ENCODE measurements around the gene CITED2. TPM values are rescaled to one million over a fixed set of nuclear protein-coding genes. Genes with fewer than 3 reads are reported as not detected.

Gene CITED2
- total and polyA plus RNA-seq, 12 donors, result 21.3 to 433 (median 225) TPM

DNA sequence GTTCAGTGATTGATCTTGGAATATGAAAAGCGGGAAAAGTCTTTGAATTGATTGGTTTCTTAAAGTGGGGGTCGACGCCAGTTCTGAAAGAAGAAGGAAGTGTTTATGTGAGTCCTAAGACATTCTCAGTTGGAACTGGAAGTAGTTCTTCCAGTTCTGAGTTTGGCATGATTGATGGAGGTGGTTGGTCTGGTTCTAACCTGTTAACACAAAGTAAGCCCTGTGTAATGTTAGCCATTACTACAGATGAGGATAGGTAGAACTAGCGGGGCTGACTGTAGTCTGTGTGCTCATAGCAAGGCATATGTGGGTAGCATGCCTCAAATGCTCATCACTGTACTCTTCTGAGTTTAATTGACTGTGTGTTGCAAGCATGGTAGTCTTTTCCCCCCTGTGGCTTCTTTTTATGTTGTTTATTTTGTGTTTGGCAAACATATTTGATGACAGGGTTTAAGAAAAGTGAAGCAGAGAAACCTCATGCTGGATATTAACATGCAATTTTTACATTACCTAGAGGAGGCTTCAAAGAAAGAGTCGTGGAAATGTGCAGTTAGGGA lies 24.9 kb downstream of the CITED2 start:
- H3K9me3 ChIP-seq (replicated peaks in 1 of 3), result no peaks in the 10 kb centered on the region
- H3K4me1 ChIP-seq (replicated peaks in 1 of 2), result no peaks in the 10 kb centered on the region
- WGBS, 4 donors, result 41 to 60% (median 47%) methylated on average over 5 of the region's 5 CpGs
- intact Hi-C loops (cut with DNase I), result no loop called here
- no peaks in the 10 kb centered on the region for H3K36me3 ChIP-seq (replicated peaks in 1 of 2)
- no peaks in the 10 kb centered on the region for H3K27me3 ChIP-seq
- TF ChIP-seq, protein P1, sequence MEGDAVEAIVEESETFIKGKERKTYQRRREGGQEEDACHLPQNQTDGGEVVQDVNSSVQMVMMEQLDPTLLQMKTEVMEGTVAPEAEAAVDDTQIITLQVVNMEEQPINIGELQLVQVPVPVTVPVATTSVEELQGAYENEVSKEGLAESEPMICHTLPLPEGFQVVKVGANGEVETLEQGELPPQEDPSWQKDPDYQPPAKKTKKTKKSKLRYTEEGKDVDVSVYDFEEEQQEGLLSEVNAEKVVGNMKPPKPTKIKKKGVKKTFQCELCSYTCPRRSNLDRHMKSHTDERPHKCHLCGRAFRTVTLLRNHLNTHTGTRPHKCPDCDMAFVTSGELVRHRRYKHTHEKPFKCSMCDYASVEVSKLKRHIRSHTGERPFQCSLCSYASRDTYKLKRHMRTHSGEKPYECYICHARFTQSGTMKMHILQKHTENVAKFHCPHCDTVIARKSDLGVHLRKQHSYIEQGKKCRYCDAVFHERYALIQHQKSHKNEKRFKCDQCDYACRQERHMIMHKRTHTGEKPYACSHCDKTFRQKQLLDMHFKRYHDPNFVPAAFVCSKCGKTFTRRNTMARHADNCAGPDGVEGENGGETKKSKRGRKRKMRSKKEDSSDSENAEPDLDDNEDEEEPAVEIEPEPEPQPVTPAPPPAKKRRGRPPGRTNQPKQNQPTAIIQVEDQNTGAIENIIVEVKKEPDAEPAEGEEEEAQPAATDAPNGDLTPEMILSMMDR (IDR thresholded peaks at IDR 0.05), result no peak
- no peak for TF ChIP-seq POLR2A (IDR thresholded peaks at IDR 0.05)
- H3K4me3 ChIP-seq, result no peak overlapping the region
- H3K27ac ChIP-seq, result no peak overlapping the region
- DNase-seq, result no peak

DNA sequence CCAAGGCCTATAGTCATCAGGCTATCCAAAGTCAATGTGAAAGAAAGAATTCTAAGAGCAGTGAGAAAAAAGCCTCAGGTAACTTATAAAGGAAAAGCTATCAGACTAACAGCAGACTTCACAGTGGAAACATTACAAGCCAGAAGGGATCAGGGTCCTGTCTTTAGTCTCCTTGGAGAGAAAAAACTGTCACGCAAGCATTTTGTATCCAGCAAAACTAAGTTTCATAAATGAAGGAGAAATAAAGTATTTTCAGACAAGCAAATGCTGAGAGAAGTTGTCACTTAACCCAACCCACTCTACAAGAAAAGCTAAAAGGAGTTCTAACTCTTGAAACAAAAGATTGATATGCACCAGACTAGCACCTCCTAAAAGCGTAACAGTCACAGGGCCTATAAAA lies 28.1 kb downstream of the CITED2 start:
- Histone ChIP-seq H3K4me3 (no peak overlapping the region), H3K27ac (no peak overlapping the region), H3K27me3 (no peaks in the 10 kb centered on the region), H3K36me3 (replicated peaks in 1 of 2) (no peaks in the 10 kb centered on the region), H3K4me1 (replicated peaks in 1 of 2) (no peaks in the 10 kb centered on the region), H3K9me3 (replicated peaks in 1 of 3) (no peaks in the 10 kb centered on the region)
- no peak for TF ChIP-seq POLR2A (IDR thresholded peaks at IDR 0.05)
- TF ChIP-seq, protein P1 (IDR thresholded peaks at IDR 0.05), result no peak
- no peak for DNase-seq
- intact Hi-C loops (cut with DNase I), result no loop called here
- 95 to 100% (median 95%) methylated on average over 2 of the region's 2 CpGs for WGBS, 4 donors

DNA sequence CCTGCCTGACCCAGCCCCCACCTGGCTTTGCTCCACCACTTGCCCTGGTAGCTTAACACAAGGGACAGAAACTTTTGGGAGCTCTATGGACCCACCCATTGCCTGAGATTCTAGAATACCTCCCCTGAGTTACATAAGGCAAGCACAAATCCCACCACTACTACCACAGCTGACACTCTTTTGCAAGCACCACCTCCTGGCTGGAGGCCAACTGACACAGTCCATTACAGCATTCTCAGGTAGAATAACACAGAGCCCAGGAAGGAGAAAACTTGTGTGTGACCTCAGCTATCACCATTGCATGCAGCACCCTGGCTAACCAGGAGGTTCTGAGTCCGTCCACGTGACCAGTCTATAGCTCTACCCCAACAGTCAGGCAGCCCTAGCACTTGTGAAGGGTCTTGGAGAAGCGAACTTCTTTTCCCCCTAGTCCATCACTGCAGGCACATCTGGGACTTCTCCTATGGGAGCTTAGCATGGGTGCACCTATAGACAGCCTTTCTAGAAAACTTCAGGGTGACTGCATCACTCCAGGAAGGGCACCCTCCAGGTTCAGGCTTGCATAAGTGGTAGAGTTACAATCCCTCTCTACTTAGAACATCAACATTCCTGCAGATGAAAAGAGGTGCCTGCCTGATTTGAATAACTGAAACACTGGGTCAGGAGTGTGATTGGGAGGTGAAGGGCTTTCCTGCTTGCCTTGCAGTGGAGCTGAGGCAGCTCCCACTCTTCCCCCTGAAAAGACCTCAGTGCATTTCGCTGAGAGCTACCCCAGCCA lies 30.1 kb downstream of the CITED2 start:
- 84 to 100% (median 92%) methylated on average over 3 to 4 of the region's 4 CpGs for WGBS, 4 donors
- no peak for DNase-seq
- no peaks in the 10 kb centered on the region for H3K27me3 ChIP-seq
- no peaks in the 10 kb centered on the region for H3K36me3 ChIP-seq (replicated peaks in 1 of 2)
- TF ChIP-seq POLR2A (IDR thresholded peaks at IDR 0.05), result no peak
- TF ChIP-seq, protein P1 (IDR thresholded peaks at IDR 0.05), result no peak
- H3K27ac ChIP-seq, result no peak overlapping the region
- no peaks in the 10 kb centered on the region for H3K9me3 ChIP-seq (replicated peaks in 1 of 3)
- H3K4me1 ChIP-seq (replicated peaks in 1 of 2), result no peaks in the 10 kb centered on the region
- intact Hi-C loops (cut with DNase I), result no loop called here
- H3K4me3 ChIP-seq, result no peak overlapping the region

DNA sequence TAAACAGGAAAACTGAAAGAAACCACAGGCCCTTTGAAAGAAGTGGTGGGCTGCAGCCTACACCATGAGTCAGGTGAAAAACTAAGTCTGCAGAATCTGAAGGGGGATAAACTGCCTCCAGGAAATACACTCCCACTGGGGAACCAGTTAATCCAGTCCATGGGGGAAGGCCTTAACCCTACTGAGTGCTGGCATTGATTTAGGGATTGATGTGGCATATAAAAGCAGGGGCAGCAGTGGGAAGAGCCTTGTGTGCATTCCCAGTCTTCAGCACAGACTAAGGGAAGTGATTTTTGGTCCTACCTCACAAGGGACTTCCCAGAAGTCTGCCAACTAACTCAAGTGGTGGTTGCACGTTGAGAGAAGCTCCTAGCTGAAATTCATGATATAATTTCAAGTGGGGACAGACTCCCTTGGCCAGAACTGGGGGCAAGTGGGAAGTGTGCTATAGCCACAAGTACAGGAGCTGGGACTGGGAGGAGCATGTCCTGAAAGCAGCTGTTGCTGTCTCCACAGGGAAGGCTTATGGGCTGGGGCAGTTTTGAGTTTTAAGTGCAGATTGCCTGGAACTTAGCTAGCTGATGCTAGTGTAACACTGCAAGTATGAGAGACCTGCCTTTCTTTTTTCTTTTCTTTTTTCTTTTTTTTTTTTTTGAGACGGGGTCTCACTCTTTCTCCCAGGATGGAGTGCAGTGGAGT lies 31.2 kb downstream of the CITED2 start:
- intact Hi-C loops (cut with DNase I), result no loop called here
- TF ChIP-seq, protein P1 (IDR thresholded peaks at IDR 0.05), result no peak
- TF ChIP-seq POLR2A (IDR thresholded peaks at IDR 0.05), result no peak
- Histone ChIP-seq H3K27me3 (no peaks in the 10 kb centered on the region), H3K9me3 (replicated peaks in 1 of 3) (no peaks in the 10 kb centered on the region), H3K4me1 (replicated peaks in 1 of 2) (no peaks in the 10 kb centered on the region), H3K27ac (no peak overlapping the region), H3K4me3 (no peak overlapping the region), H3K36me3 (replicated peaks in 1 of 2) (no peaks in the 10 kb centered on the region)
- DNase-seq, result no peak
- WGBS, 4 donors, result 62 to 69% (median 67%) methylated on average over 2 of the region's 2 CpGs

Measured in adrenal gland (tissue), 12 donors.